Esophagus squamous epithelium (tissue), 4 donors: ENCODE measurements around the gene TFAP2A.

ENCODE experiments used
- CTCF ChIP-seq, 6 experiments: fragments of 450-650 bp in 4 of 6; fragments of 200-600 bp in 2 of 6; sonication (generic) in 2 of 6; IDR thresholded peaks; one replicate each; pipeline ENCODE4 v1.5.1; 2016 to 2019; ENCODE audit warnings: antibody characterized with exemption in 6 of 6, mild to moderate bottlenecking in 4 of 6, moderate library complexity in 4 of 6
- POLR2A ChIP-seq, 4 donors: fragments of 450-650 bp; IDR thresholded peaks; one replicate each; pipeline ENCODE4 v1.6.1; 2017; ENCODE audit warnings: antibody characterized with exemption in 4 of 4, mild to moderate bottlenecking in 4 of 4, moderate library complexity in 3 of 4

GRCh38 chr6:10381133-10381829, 33.6 kb downstream of the TFAP2A start:
- TF ChIP-seq CTCF (IDR thresholded peaks at IDR 0.05): no peak
- no peak for TF ChIP-seq POLR2A (IDR thresholded peaks at IDR 0.05)
